ENCODE measurements around the gene HPCA.

The HPCA gene

GRCh38 chr1:32864375-32865019 lies 21.8 kb upstream of the HPCA start:
- Histone ChIP-seq H3K4me2 (ENCODE audit: low read depth, low read length, poor library complexity, severe bottlenecking) (no peak overlapping the region), H4K20me1 (ENCODE audit: low read depth, low read length) (no peaks in the 10 kb centered on the region), H3K9ac (ENCODE audit: low read length) (no peak overlapping the region), H3K9me3 (ENCODE audit: insufficient read depth, low read length) (no peaks in the 10 kb centered on the region), H3K36me3 (ENCODE audit: low read length) (no peaks in the 10 kb centered on the region), H3F3A (ENCODE audit: insufficient read depth) (no peaks in the 10 kb centered on the region), H3K27me3 (ENCODE audit: low read length) (no peaks in the 10 kb centered on the region), H3K27ac (ENCODE audit: low read depth, low read length) (no peak overlapping the region), H3K9me2 (replicated peaks; ENCODE audit: insufficient read depth, low read length) (no peaks in the 10 kb centered on the region), H2AFZ (ENCODE audit: low read depth, low read length, severe bottlenecking) (no peak overlapping the region), H3K79me2 (ENCODE audit: insufficient read depth, low read length) (no peaks in the 10 kb centered on the region), H3K4me3 (ENCODE audit: insufficient read depth, low read length, poor library complexity, severe bottlenecking) (no peak overlapping the region)
- TF ChIP-seq EZH2phosphoT487 (conservative IDR thresholded peaks at IDR 0.05; ENCODE audit: low read length) (no peak), CTCF (IDR thresholded peaks at IDR 0.05; ENCODE audit: insufficient read depth, low read length, poor library complexity, severe bottlenecking) (no peak)

GRCh38 chr1:32865639-32866405 lies 20.5 kb upstream of the HPCA start:
- H2AFZ ChIP-seq (ENCODE audit: low read depth, low read length, severe bottlenecking) = no peak overlapping the region
- no peak overlapping the region for H3K4me3 ChIP-seq (ENCODE audit: insufficient read depth, low read length, poor library complexity, severe bottlenecking)
- H3K27ac ChIP-seq (ENCODE audit: low read depth, low read length) = no peak overlapping the region
- H3K27me3 ChIP-seq (ENCODE audit: low read length) = no peaks in the 10 kb centered on the region
- H3K4me2 ChIP-seq (ENCODE audit: low read depth, low read length, poor library complexity, severe bottlenecking) = no peak overlapping the region
- H3K9me2 ChIP-seq (replicated peaks; ENCODE audit: insufficient read depth, low read length) = no peaks in the 10 kb centered on the region
- H3K79me2 ChIP-seq (ENCODE audit: insufficient read depth, low read length) = no peaks in the 10 kb centered on the region
- H4K20me1 ChIP-seq (ENCODE audit: low read depth, low read length) = no peaks in the 10 kb centered on the region
- no peak overlapping the region for H3K9ac ChIP-seq (ENCODE audit: low read length)
- no peaks in the 10 kb centered on the region for H3F3A ChIP-seq (ENCODE audit: insufficient read depth)
- no peaks in the 10 kb centered on the region for H3K36me3 ChIP-seq (ENCODE audit: low read length)
- TF ChIP-seq EZH2phosphoT487 (conservative IDR thresholded peaks at IDR 0.05; ENCODE audit: low read length) = no peak
- no peak for TF ChIP-seq CTCF (IDR thresholded peaks at IDR 0.05; ENCODE audit: insufficient read depth, low read length, poor library complexity, severe bottlenecking)
- H3K9me3 ChIP-seq (ENCODE audit: insufficient read depth, low read length) = no peaks in the 10 kb centered on the region

GRCh38 chr1:32867151-32867550 lies 19.1 kb upstream of the HPCA start:
- no peaks in the 10 kb centered on the region for H3K36me3 ChIP-seq (ENCODE audit: low read length)
- no peaks in the 10 kb centered on the region for H3K27me3 ChIP-seq (ENCODE audit: low read length)
- no peak overlapping the region for H3K9ac ChIP-seq (ENCODE audit: low read length)
- no peak overlapping the region for H3K4me2 ChIP-seq (ENCODE audit: low read depth, low read length, poor library complexity, severe bottlenecking)
- no peaks in the 10 kb centered on the region for H3K9me2 ChIP-seq (replicated peaks; ENCODE audit: insufficient read depth, low read length)
- no peak overlapping the region for H3K4me3 ChIP-seq (ENCODE audit: insufficient read depth, low read length, poor library complexity, severe bottlenecking)
- H2AFZ ChIP-seq (ENCODE audit: low read depth, low read length, severe bottlenecking) = no peak overlapping the region
- H3K27ac ChIP-seq (ENCODE audit: low read depth, low read length) = no peak overlapping the region
- no peaks in the 10 kb centered on the region for H3K79me2 ChIP-seq (ENCODE audit: insufficient read depth, low read length)
- no peak for TF ChIP-seq CTCF (IDR thresholded peaks at IDR 0.05; ENCODE audit: insufficient read depth, low read length, poor library complexity, severe bottlenecking)
- TF ChIP-seq EZH2phosphoT487 (conservative IDR thresholded peaks at IDR 0.05; ENCODE audit: low read length) = no peak
- H3F3A ChIP-seq (ENCODE audit: insufficient read depth) = no peaks in the 10 kb centered on the region
- H4K20me1 ChIP-seq (ENCODE audit: low read depth, low read length) = no peaks in the 10 kb centered on the region
- H3K9me3 ChIP-seq (ENCODE audit: insufficient read depth, low read length) = no peaks in the 10 kb centered on the region

Data from SU-DHL-6 (cell line).